Stimulated activated CD4-positive, alpha-beta T cell treated with anti-CD3 and anti-CD28 coated beads, Interleukin-1b, Interleukin-23, amount 100 ng/mL, for 48 hours (primary cell): ENCODE measurements around the gene KIF18A.

ENCODE experiments used
- DNase-seq: peaks from one replicate; pipeline ENCODE4 v3.0.0-alpha.2; 2020

The KIF18A gene

DNA sequence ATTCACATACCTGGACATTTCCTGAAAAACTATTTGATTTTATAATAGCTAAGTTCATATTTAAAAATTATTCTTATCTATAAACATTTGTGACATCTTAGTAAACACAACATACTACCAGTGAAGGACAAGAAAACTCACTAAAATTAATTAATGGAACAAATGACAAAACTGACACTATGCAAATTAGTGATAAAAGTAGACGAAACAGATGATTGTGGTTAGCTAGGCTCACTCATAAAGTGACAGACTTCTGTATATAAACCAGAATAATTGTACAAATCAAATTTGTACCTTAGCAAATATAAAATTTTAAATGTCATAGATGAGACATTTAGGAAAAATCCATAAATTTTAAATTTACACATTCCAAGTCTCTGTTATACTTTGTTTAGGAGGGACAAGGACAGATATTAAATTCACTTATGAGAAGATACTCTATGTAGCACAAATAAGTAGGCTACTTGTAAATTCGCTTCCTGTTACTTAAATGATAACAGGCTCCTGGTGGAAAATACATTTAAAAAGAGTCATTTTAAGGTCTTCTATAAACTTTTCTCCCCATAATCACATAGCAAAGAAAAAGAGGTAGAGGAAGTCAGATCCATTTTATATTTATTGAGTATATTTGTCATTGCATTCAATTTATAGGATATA is 81.2 kb downstream of the KIF18A start:
- no peak for DNase-seq

GRCh38 chr11:28017816-28018215 is 90.1 kb downstream of the KIF18A start:
- no peak for DNase-seq

DNA sequence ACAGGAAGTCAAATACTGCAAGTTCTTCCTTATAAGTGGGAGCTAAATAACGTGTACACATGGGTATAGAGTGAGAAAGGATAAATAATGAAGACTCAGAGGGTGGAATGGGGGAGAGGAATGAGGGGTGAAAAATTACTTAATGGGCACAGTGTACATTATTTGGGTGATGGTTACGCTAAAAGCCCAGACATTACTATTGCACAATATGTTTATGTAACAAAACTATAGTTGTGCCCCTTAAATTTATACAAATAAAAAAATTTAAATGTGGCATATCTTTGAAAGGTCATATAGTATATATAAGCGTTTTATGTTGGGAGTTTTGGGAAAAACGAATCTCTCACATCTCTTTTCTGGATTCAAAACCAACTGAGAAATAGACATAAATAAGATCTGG is 96.1 kb downstream of the KIF18A start:
- no peak for DNase-seq

- no peak for DNase-seq
Observed at GRCh38 chr11:28009996-28010395, 98.0 kb downstream of the KIF18A start.

DNA sequence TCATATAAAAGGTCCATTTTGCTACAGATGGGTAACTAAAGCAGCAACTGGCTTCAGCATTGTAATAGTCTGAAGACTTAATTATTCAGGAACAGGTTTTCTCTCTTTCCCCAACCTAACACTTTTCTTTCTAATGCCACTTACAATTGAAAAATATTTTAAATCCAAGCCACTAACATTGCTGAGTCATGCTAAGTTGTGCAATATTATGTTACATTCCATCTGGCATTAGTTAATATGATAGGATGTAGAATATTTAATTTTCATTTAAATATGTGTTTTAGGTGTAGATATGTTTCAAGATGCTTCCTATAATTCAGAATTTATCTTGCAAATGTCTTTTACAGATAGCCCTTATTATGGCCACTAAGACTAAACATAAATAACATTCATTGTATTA is 98.6 kb downstream of the KIF18A start:
- DNase-seq = no peak

DNA sequence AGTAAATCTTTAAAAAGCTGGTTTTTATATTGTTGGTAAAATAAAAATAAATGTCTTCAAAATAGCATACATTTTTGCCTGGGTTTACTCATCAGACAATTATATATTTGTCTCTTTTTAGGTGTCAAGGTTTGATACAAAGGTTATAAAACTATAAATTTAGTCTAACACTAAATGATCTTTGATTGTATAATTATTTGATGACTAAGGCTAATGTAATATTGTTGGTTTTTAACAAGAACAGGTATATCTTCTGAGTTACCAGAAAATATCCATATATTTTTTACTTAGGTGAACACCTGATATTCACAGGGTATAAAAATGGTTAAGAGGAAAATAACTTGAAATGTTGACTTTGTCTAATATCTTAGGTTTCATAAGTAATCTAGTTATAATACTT is 104.3 kb downstream of the KIF18A start:
- no peak for DNase-seq

DNA sequence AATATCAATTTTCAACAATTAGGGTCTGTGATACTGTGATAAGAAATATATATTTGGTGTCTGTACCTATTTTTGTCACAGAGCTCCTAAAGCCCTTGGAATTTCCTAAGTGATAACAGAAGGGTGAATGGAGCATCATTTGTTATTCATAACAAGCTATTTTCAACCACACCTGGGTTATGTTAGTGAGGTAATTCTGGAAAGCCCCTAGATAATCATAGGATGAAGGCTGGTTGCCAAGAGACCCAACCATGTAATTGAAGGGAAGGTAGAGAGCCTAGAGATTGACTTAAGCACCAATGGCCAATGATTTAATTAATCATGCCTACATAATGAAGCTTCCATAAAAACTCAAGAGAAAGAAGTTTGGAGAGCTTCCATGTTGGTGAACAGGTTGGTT is 109.4 kb downstream of the KIF18A start:
- no peak for DNase-seq

GRCh38 chr11:27997344-27997743 is 110.6 kb downstream of the KIF18A start:
- DNase-seq = no peak

DNA sequence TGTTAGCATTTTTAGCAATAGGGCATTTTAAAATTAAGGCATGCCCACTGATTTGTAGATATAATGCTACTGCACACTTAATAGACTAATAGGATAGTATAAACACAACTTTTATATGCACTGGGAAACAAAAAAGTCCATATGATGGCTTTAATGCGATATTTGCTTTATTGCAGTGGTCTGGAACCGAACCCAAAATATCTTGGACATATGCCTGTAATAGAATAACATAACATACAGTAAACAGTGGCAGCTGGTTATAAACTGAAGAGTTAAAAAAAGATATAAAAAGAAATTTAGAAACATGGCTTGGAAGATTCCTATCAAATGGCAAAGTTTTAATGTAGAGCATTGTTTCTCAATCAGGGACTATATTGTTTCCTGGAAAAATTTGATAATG is 111.9 kb downstream of the KIF18A start:
- no peak for DNase-seq

- no peak for DNase-seq
Observed at GRCh38 chr11:27995083-27995482, 112.9 kb downstream of the KIF18A start.

DNA sequence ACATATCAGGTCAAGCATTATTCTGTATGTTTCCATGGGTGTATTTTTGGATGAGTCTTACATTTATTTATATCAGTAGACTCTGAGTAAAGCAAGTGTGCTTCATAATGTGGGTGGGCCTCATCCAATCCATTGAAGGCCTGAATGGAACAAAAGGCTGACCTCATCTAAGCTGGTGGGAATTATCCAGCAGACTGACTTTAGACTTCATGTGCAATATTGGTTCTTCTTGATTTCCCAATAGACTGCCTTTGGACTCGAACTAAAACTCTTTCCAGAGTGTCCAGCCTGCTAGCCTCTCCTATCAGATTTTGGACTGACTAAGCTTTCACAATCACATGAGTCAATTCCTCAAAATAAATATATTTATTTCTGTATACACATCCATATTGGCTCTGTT is 116.2 kb downstream of the KIF18A start:
- DNase-seq = no peak

DNA sequence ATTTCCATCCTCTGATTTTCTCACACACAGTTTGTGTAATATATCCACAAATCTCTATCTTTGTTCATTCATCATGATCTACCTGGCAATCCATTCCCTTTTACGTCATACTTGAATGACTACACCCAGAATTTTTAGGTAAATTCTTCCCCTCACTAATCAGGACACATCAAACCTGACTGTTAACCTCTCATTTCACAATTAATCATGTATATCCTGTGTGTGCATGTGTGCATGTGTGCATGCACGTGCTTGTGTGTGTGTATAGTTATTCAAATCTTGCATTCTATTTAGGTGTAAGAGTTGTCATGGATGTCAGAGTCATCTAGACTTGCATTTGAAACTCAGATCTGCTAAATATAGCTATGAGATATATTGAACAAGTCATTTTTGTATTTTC is 130.4 kb downstream of the KIF18A start:
- no peak for DNase-seq

GRCh38 chr11:27977031-27977430 is 130.9 kb downstream of the KIF18A start:
- no peak for DNase-seq

DNA sequence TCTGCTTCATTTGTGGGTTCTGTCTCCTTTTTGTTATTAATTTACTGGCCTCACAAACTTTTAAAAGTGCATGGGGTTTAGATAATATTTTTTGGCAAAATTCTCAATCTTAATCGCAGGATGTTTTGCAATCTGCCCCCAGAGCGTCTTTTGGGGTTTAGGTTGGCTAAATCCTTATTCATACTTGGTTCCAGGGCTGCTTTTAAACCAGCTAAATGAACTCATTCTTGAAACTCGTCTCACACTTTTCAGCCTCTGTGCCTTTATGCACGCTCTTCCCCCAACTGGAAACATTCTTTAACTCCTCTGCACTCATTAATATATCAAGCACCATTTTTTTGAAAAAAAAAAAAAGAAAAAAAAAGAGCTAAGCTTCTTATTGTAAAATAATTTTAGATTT is 131.7 kb downstream of the KIF18A start:
- no peak for DNase-seq

GRCh38 chr11:27973851-27974536 is 134.0 kb downstream of the KIF18A start:
- DNase-seq = no peak

DNA sequence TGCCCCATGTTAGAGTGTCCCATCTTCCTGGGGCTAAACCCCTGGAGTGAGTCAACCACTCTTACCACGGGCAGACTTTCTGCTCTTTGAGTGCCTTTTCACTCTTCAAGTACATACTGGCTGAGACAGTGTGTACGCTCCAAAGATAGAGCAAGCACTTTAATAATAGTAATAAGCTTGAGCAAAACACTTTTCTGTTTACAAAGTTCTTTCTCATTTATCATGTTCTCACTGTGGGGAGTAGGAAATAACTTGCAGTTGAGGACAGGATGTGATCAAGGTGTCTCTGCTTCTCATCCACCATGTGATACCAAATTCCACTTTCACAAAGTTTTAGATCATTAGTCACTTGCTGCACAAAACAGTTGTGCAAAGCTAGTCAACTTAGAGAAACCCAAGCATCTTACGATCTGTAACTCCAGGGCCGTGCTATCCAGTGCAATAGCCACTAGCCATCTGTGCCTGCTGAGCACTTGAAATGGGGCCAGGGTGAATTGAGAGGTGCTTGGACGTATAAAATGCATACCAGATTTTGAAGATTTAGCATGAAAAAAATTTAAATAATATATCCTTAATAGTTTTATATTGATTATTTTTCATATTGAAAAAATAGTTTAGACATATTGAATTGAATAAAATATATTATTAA is 135.3 kb downstream of the KIF18A start:
- no peak for DNase-seq

- no peak for DNase-seq
Observed at GRCh38 chr11:27971171-27971570, 136.8 kb downstream of the KIF18A start.
